Suprapubic skin (tissue), 4 donors: Measurements from ENCODE around the gene PPP1R15B.

ENCODE experiments used
- POLR2A ChIP-seq, 2 donors: fragments of 450-650 bp; IDR thresholded peaks; one replicate each; pipeline ENCODE4 v1.6.1; 2017; ENCODE audit warnings: antibody characterized with exemption in 2 of 2, mild to moderate bottlenecking in 2 of 2, moderate library complexity in 2 of 2
- POLR2AphosphoS5 ChIP-seq, 3 donors: sonication (generic); formaldehyde crosslinking; IDR thresholded peaks; one replicate each; pipeline ENCODE4 v1.6.1; 2017; ENCODE audit warnings: antibody characterized with exemption in 3 of 3
- TF ChIP-seq, protein P1 (sequence below), 2 donors: fragments of 200-600 bp in 1 of 2; fragments of 450-650 bp in 1 of 2; sonication (generic) in 1 of 2; IDR thresholded peaks; one replicate each; pipeline ENCODE4 v1.5.1; 2016 to 2019; ENCODE audit warnings: antibody characterized with exemption in 2 of 2, mild to moderate bottlenecking in 1 of 2, moderate library complexity in 1 of 2

DNA sequence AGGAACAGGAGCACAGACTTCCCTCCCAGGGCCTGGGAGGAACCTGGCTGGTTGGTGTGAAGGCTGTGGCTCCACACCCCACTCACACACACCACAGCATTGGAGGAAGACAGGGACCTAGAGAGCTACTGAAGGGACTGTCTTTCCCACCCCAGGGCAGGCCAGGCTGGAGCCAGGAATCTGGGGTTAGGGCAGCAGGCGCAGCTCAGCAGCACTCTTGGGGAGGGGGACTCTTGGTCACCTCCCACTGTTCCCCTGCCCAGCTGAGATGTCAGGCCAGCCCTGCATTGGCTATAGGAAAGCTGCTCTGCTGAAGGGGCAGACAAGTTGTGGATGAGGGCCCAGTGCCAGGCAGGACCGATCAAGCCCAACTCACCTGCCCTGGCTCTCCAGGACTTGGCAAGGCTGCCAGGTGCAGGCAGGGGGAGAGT lies 50.3 kb downstream of the PPP1R15B start:
- no peak for TF ChIP-seq POLR2AphosphoS5 (IDR thresholded peaks at IDR 0.05)
- TF ChIP-seq, protein P1, sequence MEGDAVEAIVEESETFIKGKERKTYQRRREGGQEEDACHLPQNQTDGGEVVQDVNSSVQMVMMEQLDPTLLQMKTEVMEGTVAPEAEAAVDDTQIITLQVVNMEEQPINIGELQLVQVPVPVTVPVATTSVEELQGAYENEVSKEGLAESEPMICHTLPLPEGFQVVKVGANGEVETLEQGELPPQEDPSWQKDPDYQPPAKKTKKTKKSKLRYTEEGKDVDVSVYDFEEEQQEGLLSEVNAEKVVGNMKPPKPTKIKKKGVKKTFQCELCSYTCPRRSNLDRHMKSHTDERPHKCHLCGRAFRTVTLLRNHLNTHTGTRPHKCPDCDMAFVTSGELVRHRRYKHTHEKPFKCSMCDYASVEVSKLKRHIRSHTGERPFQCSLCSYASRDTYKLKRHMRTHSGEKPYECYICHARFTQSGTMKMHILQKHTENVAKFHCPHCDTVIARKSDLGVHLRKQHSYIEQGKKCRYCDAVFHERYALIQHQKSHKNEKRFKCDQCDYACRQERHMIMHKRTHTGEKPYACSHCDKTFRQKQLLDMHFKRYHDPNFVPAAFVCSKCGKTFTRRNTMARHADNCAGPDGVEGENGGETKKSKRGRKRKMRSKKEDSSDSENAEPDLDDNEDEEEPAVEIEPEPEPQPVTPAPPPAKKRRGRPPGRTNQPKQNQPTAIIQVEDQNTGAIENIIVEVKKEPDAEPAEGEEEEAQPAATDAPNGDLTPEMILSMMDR (IDR thresholded peaks at IDR 0.05) = no peak
- TF ChIP-seq POLR2A (IDR thresholded peaks at IDR 0.05) = no peak
